Left cardiac atrium (tissue), 4 donors: Measurements from ENCODE around the gene TMEM63A. TPM values are rescaled to one million over a fixed set of nuclear protein-coding genes. Genes with fewer than 3 reads are reported as not detected.
A peak's percentile ranks its signal among the peaks of the same experiment; 100 is the strongest.
"Not testable (repeated sequence)": the region's sequence is repeated elsewhere in the genome, so short reads cannot be mapped to it uniquely, and the experiment has no call there.

Experiments used
- ATAC-seq, 2 donors: fragments of 200-7000 bp; cut with Tn5 transposase; one replicate each; pipeline ENCODE4 v1.9.1; 2020; ENCODE audit warnings: mild to moderate bottlenecking in 2 of 2, moderate library complexity in 2 of 2
- DNase-seq: peaks from one replicate; pipeline ENCODE4 v3.0.0-alpha.2; 2020
- intact Hi-C, 2 donors: fragments of 100-400 bp; cut with DNase I; formaldehyde crosslinking; loops; one replicate each; pipeline versions ENCODE4 v1.14.1 to v1.15.1; 2022 to 2023
- total RNA-seq, 2 donors: library from RNA; stranded (reverse); fragmentation: NEBNext Ultra II Directional; extraction: Animal tissue kit (Norgen Biotek cat#: 25700); gene quantifications; one replicate each; pipeline ENCODE4 v1.2.1, GENCODE V29; 2021
- donor health status: DM: no; HTN: yes; CAD: no.
- donor health status: DM: no; HTN: yes; CAD: no; lungs with severe emphysema.
- donor health status: DM: yes; HTN: yes; CAD: no.
- donor health status: Dilated cardiomyopathy.

TMEM63A gene
- total RNA-seq, 2 donors from 2014 or later = 33.2 to 37.1 TPM

DNA sequence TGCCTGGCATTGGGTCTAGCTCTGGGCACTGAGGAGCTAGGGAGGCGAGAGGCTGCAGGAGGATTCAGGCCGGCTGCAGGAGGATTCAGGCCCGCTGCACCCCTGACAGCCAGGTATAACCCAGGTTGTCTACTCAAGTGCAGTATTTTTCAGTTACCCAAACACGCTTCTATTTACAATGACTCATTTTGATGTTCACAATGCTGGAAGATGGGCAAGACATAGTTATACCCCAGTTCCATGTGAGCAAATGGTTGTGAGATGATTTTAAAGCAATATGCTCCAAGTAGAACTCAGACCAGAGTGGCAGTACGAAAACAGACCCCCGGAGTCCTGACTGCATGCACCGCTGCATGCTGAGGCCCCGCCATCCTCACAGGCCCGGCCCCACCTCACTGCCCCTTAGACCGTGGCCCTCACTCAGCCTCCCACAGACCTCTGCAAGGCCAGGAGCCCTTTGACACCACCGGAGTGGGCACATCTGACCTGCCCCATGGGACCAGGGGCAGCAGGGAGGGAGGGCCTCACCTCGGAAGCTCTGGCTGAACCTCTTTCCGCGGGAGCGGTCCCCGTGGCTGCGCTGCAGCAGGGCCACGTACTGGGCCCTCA is 6.2 kb upstream of the TMEM63A start:
- intact Hi-C loops = no loop called here
- DNase-seq = no peak
- ATAC-seq = no peak

DNA sequence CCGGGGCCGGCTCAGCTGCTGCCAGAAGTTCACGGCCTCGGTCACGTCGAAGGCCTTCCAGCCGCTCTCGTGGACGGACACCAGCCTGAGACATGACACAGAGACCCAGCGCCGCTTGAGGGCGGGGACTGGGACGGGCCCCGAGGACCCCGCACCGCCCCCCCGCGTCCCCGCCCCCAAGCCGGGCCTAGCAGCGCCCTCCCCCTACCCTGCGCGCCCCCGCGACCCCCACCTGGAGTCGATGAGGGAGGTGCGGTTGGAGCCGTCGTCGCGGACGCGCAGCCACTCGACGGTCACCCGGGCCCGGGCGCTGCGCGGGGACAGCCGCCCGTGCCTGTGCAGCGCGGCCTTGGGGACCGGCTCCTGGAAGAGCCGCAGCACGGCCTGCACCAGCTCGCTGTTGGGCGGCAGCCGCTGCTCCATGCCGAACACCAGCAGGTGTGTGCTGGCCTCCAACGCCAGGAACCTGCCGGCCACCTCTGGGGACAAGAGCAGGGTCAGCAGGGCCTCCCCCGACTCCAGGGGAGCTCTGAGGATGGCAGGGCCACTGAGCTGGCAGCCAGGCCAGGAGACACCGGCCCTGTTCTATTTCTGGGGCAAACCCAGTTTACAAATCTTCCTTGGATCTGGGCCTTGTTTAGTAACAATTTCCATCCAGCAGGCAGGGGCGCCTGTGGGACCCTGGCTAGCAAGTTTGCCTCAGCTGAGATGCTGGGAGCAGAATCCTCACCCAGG is 5.5 kb upstream of the TMEM63A start:
- ATAC-seq, DNase-seq, intact Hi-C loops: not testable (repeated sequence)

DNA sequence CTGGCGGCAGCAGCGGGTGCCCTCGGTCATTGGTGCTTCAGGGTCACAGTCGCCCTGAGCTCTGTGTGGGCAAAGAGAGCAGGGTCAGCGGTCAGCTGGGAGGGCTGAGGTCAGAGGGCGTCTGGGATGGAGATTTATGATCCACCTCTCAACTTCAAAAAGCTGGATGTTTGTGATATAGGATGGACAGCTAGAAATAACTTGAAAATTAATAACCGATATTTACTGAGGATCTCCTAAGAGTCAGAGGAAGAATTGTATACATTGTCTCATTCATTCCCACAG is 4.8 kb upstream of the TMEM63A start:
- intact Hi-C loops = no loop called here
- no peak for DNase-seq
- ATAC-seq = no peak

DNA sequence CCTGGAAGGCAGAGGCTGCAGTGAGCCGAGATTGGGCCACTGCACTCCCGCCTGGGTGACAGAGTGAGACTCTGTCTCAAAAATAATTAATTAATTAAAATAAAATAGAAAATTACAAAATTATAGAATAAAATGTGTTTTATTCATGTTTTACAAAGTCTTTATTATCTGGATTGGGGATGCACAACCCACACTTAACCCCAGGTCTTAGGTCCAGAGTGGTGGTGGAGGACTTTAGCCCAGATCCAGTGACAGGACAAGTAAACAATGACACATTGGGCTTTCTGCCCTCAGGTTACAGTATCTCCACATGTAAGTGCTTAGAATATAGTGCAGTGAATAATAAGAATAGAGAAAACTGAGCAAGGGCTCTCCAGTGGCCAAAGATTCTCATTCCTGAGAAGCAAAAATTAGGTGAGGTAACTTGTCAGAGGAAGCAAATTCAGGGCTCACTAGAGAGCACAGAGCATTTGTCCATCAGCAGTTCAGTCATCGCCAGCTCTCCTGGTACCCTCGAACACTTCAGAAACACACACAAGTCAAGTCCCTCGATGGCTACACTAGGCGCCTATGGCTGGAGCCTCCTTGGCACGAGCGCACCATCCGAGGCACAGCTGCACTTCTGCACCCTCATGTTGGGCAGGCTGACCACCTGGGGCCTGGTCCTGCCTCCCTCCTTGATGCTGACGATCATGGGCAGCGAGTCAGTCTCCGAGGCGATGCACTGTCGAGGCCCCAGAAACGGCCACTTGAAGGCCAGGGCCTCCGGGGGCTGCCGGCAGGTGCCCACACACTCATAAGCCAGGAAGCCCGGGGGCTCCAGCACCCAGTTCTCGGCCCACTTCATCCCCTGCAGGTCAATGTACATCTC is 4.2 kb upstream of the TMEM63A start:
- ATAC-seq (no peak), DNase-seq (no peak)
- intact Hi-C loops = no loop called here

DNA sequence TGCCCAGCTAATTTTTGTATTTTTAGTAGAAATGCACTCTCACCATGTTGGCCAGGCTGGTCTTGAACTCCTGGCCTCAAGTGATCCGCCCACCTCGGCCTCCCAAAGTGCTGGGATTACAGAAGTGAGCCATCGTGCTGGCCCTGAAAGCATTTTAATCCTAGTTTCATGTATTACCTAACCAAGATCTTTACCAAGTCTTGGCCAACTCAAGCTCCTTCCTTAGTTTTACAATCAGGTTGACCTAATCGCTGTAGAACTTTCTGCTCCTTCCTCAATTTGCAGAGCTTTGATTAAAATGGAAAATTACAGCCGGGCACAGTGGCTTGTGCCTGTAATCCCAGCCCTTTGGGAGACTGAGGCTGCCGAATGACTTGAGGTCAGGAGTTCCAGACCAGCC is 3.2 kb upstream of the TMEM63A start:
- DNase-seq (no peak), ATAC-seq (no peak)
- intact Hi-C loops = no loop called here

DNA sequence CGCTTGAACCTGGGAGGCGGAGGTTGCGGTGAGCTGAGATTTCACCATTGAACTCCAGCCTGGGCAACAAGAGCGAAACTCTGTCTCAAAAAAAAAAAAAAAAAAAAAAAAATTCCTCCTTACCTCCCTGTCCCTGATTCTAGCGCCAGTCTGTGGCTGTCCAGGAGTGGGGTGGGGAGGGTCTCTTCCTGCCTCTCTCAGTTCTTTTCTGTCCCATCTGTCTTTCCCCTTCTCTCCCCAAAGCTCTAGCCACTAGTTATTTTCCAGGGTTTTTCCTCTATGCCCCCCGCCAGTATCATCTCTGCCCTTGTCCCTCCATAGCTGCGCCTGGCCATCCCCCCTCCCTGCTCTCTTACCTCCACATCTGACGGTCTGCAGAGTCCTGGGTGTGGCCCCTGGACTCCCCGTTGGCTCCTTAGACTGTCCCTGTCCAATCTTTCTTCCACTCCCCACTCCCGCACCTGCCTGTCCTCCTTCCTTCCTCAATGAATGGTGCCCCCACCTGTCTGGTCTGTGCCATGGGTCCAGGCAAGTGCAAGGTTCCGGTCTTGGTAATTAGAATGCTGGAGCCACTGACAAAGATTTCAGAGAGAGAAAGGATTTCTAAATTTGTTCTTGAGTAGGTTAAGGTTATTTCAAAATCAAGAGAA is 1.6 kb upstream of the TMEM63A start:
- ATAC-seq = no peak
- intact Hi-C loops = no loop called here
- DNase-seq = no peak

DNA sequence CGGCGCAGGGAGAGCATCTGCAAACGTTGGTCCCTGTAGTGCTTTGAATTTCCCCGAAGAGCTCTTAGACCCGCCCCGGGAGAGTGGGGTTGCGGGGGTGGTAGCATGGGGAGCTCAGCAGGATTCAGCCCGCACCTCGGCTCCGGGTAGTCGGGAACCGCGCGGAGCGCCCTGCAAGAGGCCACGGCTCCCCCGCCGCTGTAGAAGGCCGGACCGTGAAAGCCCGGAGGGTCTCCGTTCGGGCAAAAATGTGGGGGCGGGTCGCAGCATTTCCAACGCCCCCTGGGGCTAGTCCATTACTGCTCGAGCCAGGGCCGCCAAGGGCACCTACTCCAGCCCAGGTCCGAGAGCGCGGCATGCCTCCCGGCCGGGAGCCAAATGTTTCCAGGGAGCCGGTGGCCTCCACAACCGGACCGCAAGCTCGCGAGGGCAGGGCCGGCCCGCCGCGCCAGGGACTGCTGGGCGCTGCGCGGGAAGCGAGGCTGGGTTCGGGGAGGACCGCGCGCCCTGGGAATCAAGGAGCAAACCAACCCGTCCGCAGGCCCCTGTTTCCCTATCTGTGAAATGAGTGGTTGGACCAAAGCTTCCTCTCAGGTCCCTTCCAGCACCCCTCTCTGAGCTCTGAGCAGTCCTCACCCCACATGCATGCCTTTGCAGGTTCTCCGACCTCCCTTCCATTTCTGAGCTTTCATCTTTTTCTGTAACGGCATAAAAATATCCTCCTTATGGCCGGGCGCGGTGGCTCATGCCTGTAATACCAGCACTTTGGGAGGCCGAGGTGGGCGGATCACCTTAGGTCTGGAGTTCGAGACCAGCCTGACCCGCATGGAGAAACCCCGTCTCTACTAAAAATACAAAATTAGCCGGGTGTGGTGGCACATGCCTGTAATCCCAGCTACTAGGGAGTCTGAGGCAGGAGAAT is 775 bp upstream of the TMEM63A start:
- intact Hi-C loops = no loop called here
- ATAC-seq = peak; percentile 42 to 61
- peak; percentile 72 for DNase-seq

DNA sequence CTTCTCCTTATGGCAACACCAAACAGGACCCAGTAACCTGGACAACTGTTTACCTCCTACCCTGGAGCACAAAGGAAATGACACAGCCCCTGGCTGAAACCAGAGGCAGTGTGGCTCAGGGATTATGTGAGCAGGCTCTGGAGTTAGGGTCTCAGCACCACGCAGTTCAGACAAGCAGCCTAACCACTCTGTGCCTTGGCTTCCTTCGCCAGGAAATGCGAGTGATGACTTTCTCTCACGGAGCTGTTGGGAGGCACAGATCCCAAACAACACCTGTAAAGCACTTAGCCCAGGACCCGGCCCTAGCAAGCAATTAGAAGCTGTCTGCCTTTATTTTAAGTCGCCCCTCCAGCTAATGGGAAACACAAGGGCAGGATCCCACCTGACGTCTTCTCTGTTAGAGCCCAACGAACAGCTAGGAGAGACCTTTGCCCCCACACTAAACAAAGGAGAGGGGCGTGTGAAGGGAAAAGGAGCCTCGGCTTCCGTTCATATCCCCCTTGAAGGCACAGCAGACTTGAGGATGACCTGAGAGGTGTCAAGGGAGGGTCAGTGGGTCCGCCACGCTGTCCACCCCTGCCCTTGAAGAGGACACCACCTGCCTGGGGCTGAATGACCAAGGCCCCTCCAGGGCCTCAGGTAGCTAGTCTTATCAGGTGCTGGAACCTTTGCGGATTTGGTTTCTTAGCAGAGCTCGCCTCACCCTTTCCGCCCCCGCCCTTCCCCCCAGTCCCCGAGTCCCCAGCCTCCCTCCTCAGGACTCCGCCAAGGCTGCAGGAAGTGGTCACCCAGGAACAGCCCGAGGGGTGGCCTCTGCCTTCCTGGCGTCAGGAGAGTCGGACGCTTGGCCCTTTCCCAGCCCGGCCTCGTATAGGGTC is 860 bp downstream of the TMEM63A start:
- DNase-seq (peak; percentile 63), ATAC-seq (peak; percentile 32 to 52)
- intact Hi-C loops = no loop called here

DNA sequence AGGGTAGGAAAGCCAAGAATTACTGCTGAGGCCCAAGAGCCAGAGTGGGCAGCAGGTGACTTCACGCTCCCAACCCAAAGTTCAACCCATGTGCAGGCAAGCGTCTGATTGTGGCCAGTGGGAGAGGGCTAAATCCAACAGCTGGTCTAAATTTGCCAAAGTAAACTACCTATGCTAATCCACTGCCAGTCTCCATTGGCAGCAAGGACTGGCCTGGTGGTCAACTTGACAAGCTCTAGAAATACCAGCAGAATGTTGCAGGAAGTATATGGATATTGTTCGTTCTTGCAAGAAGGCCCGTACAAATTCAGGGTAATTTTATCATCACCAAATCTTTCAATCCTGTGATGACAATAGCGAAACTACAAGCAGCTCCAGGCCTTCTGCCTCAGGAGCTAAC is 1.5 kb downstream of the TMEM63A start:
- no peak for ATAC-seq
- intact Hi-C loops = no loop called here
- DNase-seq = no peak

DNA sequence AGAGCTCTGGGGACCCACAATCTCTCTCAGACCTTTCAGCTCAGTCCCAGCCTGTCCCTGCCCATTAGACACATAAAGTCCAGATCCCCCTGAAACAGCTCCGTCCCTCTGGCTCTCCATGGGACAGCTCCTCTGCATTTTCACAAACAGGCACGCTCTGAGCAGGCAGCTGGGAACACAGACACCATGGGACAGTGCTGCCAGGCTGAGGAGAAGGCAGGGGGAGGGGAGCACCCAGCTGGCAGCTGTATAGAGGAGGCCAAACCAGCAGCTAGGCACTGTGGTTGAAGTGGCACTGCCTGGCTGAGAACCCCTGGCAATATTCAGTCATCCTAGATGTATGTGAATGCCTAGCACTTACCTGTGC is 2.0 kb downstream of the TMEM63A start:
- ATAC-seq (no peak), DNase-seq (no peak)
- intact Hi-C loops = no loop called here

DNA sequence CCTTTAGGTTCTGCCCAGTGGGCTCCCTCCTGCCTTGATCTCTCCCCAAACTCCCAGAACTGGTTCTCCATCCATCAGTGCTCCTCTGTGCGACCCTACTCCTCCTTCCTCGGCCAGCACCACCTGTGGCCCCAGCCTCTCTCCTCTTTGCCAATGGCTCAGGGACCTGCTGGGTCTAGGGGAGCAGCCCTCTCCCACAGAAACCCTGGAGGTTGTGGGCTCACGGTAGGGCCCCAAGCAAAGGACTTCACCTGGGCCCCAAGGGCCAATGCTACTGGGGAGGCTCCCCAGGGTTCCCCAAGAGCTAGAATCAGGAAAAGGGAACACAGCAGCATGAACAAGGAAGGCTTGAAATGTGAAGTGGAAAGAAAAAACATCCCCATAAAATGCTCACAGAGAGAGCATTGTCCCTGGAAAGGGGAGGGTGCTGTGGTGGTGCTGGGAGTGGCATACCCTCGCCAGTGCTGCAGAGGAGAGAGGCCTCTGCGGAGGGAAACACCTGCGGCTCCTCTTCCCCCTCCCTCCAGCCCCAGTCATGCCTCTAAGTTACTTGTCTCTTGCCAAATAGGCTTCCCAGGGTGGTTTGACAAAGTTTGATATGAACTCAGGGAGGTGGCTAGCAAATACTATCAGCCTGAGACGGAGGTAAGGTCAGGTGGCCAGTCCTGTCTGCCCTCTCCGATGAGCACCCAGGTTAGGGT is 2.5 kb downstream of the TMEM63A start:
- intact Hi-C loops = no loop called here
- DNase-seq (no peak), ATAC-seq (no peak)

DNA sequence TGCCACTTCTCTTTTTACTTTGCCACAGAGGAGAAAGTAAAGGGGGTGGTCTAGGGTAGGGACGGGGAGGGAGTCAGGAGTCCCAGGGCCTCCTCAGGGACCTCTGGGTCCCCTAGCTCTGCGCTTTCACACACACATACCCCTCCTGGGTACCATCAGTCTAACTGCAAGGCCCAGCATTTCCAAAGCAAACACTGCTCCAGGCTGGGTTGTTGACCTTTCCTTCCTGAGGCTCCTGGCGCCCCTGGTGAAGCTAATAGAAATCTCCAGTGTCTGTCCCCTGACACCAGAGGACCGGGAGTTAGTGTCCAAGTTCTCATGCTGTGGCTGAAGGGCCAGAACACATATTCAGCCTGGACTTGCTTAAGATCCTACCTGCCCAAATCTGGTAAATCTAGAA is 3.9 kb downstream of the TMEM63A start:
- intact Hi-C loops = no loop called here
- no peak for DNase-seq
- no peak for ATAC-seq

DNA sequence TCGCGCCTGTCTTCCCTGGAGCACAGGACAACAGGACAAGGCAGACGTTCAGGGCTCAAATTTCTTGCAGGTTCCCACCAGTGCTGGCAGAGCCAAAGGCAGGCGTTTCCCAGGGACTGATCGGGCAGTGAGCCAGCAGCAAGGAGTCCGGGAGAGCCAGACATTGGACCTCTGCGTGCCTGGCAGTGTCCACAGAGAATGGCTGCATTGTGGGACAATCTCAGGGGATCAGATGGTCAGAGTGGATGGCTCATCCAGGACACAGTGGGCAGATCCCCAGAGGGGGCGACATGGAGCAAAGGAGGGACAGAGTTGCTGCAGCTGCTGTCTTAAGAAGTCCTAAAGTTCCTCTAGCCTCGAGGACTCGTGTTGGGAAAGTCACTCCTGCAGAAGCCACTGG is 4.6 kb downstream of the TMEM63A start:
- DNase-seq = peak; percentile 74
- ATAC-seq = peak; percentile 35 to 39
- intact Hi-C loops = no loop called here

DNA sequence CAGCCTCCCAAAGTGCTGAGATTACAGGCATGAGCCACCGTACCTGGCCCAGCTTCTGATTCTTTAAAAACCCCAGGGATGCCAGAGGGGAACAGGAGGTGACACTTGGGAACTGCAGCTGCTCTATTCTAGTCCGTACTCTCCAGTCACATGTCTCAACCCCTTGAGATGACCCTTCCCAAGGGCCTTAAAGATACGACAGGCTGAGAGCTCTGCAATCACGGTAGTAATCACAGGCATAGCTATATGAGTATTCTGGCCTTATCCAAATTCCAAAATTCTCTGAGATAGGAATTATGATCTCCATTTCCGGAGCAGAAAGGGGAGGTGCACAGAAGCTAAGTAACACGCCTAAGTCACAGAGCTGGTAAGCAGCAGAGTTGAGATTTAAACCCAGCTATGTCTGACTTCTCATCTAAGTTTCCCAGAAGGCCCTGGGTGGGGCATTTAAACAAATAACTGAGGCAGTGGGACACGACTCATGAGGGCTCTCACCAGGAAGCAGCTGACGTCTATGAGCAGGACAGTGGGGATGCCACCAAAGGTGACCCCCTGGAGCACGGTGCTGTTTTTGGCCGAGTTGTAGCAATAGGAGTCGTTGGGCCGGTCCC is 5.2 kb downstream of the TMEM63A start:
- DNase-seq = no peak
- intact Hi-C loops = no loop called here
- no peak for ATAC-seq

DNA sequence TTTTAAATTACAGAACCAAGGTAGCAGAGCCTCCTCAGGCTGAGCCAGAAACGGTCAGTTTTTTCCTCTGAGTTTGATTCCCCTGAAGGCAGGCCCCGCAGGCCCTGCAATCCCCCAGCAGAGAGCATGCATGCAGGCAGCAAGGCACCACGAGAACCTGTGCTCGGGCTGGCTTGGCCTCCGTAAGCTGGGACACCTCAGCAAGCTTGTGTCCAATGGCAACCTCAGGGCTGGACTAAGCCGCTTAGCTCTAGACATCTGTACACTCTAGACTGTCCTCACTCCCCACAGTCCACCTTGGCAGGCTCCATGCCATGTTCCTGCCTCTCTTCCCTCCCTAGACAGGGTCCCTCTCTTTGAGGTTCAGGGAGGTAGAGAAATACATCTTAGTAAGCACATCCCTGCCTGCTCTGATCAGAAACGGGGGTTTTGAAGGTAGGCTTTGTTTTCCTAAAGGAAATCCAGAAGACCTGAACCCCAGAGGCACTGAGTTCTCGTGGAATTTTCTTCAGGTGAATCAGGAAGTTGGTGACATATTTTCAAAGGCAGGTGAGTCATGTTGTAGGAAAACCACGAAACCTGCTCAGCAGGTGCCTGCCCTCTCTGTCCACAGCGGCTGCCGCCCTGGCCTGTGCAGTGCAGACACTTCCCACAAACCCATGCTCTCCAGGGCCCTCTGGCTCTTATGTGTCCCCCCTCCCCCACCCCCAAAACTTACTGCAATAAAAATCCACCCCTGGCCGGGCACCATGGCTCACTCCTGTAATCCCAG is 7.0 kb downstream of the TMEM63A start:
- ATAC-seq (no peak), DNase-seq (no peak)
- intact Hi-C loops = no loop called here

DNA sequence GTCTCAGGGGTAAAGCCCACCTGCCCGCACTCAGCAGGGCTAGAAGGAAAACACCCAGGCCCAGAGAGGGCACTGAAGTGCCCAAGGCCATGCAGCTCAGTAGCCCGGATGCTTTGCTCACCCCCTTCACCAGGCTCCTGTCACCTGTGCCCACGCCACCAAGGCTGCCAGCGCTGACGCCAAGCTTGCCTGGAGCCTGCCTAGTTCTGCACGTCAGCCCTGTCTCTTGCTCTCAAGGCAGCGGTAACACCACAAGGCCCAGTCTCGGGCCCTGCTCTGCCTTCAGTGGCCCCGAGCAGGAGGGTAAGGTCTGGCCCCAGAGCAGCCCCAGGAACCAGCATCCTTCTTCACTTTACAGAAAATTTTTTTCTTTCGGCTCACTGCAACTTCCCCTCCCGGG is 7.7 kb downstream of the TMEM63A start:
- ATAC-seq = no peak
- no peak for DNase-seq
- intact Hi-C loops = no loop called here
